HEK293 (cell line): ENCODE data around the gene AGAP1.

Experiments used
- CTCF ChIA-PET: fragments of 350-600 bp; formaldehyde crosslinking; extraction: SDS; loops from one replicate; lab custom pipeline; 2021; ENCODE audit warnings: antibody characterized with exemption; lab: Yijun Ruan, JAX
- POLR2A ChIA-PET: fragments of 300-600 bp; formaldehyde crosslinking; extraction: SDS; loops from one replicate; lab custom pipeline; 2020; ENCODE audit warnings: antibody characterized with exemption, inconsistent platforms; lab: Yijun Ruan, JAX
- H3K27ac ChIP-seq: fragments of 200-500 bp; sonication (Bioruptor generic); 2 replicates; pipeline ENCODE4 v1.5.1; 2014; ENCODE audit warnings: low read depth, low read length, control low read depth, inconsistent platforms; ENCODE audit errors: extremely low read depth
- H3K36me3 ChIP-seq, 2 experiments: fragments of 200-500 bp in 1 of 2; sonication (Bioruptor generic) in 1 of 2; 1 replicate in 1 of 2; 2 replicates in 1 of 2; pipeline ENCODE4 v1.5.1; 2014 to 2017; ENCODE audit warnings: inconsistent platforms in 2 of 2, low read length in 2 of 2; ENCODE audit not compliant: control insufficient read depth in 2 of 2, insufficient read depth in 1 of 2
- H3K4me1 ChIP-seq: fragments of 200-500 bp; sonication (Bioruptor generic); 2 replicates; pipeline ENCODE4 v1.5.1; 2014; ENCODE audit warnings: mild to moderate bottlenecking, low read length, inconsistent platforms; ENCODE audit not compliant: control insufficient read depth, insufficient read depth
- H3K4me3 ChIP-seq: 2 replicates; pipeline ENCODE4 v1.5.1; 2011; ENCODE audit warnings: low read depth, mild to moderate bottlenecking, control low read depth, low read length, moderate library complexity
- H3K9me3 ChIP-seq: fragments of 200-500 bp; sonication (Bioruptor generic); 2 replicates; pipeline ENCODE4 v1.5.1; 2014; ENCODE audit warnings: low read depth, low read length, inconsistent platforms; ENCODE audit not compliant: control insufficient read depth, insufficient read depth
- HIC1 ChIP-seq: fragments of 450-650 bp; formaldehyde crosslinking; IDR thresholded peaks from 2 replicates; pipeline ENCODE4 v1.5.1; 2016; ENCODE audit warnings: missing biosample characterization, missing genetic modification characterization
- IKZF3 ChIP-seq: fragments of 450-650 bp; IDR thresholded peaks from 2 replicates; pipeline ENCODE4 v1.5.0; 2018; ENCODE audit warnings: missing biosample characterization, mild to moderate bottlenecking, missing genetic modification characterization, moderate library complexity
- KLF7 ChIP-seq: fragments of 450-650 bp; formaldehyde crosslinking; IDR thresholded peaks from 2 replicates; pipeline ENCODE4 v1.5.1; 2016; ENCODE audit warnings: missing biosample characterization, missing genetic modification characterization, borderline replicate concordance
- MEIS1 ChIP-seq: sonication (generic); formaldehyde crosslinking; IDR thresholded peaks from 2 replicates; pipeline ENCODE4 v1.8.1; 2022; ENCODE audit warnings: missing genetic modification reagents, mild to moderate bottlenecking, borderline replicate concordance
- SCRT1 ChIP-seq: fragments of 450-650 bp; formaldehyde crosslinking; IDR thresholded peaks from 2 replicates; pipeline ENCODE4 v1.5.1; 2016; ENCODE audit warnings: missing biosample characterization, missing genetic modification characterization, borderline replicate concordance
- ZIC2 ChIP-seq: fragments of 450-650 bp; formaldehyde crosslinking; IDR thresholded peaks from 2 replicates; pipeline ENCODE4 v1.5.1; 2016; ENCODE audit warnings: missing biosample characterization, missing genetic modification characterization
- ZNF10 ChIP-seq: fragments of 450-650 bp; formaldehyde crosslinking; IDR thresholded peaks from 2 replicates; pipeline ENCODE4 v1.5.1; 2017; ENCODE audit warnings: missing biosample characterization, missing genetic modification characterization
- ZNF121 ChIP-seq: fragments of 450-650 bp; formaldehyde crosslinking; IDR thresholded peaks from 2 replicates; pipeline ENCODE4 v1.5.1; 2016; ENCODE audit warnings: missing biosample characterization, missing genetic modification characterization
- ZNF239 ChIP-seq: fragments of 450-650 bp; formaldehyde crosslinking; IDR thresholded peaks from 2 replicates; pipeline ENCODE4 v1.5.1; 2016; ENCODE audit warnings: missing biosample characterization, missing genetic modification characterization
- ZNF266 ChIP-seq: fragments of 450-650 bp; formaldehyde crosslinking; IDR thresholded peaks from 2 replicates; pipeline ENCODE4 v1.5.1; 2016; ENCODE audit warnings: missing biosample characterization, missing genetic modification characterization, low read depth
- ZNF302 ChIP-seq: fragments of 450-650 bp; formaldehyde crosslinking; IDR thresholded peaks from 2 replicates; pipeline ENCODE4 v1.5.1; 2016; ENCODE audit warnings: missing biosample characterization, missing genetic modification characterization, low read depth
- ZNF366 ChIP-seq: fragments of 450-650 bp; formaldehyde crosslinking; conservative IDR thresholded peaks from 2 replicates; pipeline ENCODE4 v1.5.1; 2016; ENCODE audit warnings: missing biosample characterization, missing genetic modification characterization
- ZNF416 ChIP-seq: fragments of 450-650 bp; formaldehyde crosslinking; IDR thresholded peaks from 2 replicates; pipeline ENCODE4 v1.5.1; 2016; ENCODE audit warnings: missing biosample characterization, missing genetic modification characterization
- ZNF488 ChIP-seq: fragments of 450-650 bp; formaldehyde crosslinking; IDR thresholded peaks from 2 replicates; pipeline ENCODE4 v1.5.1; 2016; ENCODE audit warnings: missing biosample characterization, missing genetic modification characterization
- ZNF510 ChIP-seq: fragments of 450-650 bp; formaldehyde crosslinking; IDR thresholded peaks from 2 replicates; pipeline ENCODE4 v1.5.1; 2018; ENCODE audit warnings: mild to moderate bottlenecking, missing genetic modification characterization, missing biosample characterization; ENCODE audit not compliant: insufficient replicate concordance
- ZNF596 ChIP-seq: fragments of 450-650 bp; IDR thresholded peaks from 2 replicates; pipeline ENCODE4 v1.5.0; 2018; ENCODE audit warnings: missing biosample characterization, mild to moderate bottlenecking, missing genetic modification characterization, moderate library complexity
- ZNF600 ChIP-seq: fragments of 450-650 bp; formaldehyde crosslinking; IDR thresholded peaks from 2 replicates; pipeline ENCODE4 v1.5.1; 2016; ENCODE audit warnings: missing biosample characterization, missing genetic modification characterization
- TF ChIP-seq, protein P1 (sequence below): fragments of 450-650 bp; formaldehyde crosslinking; IDR thresholded peaks from 2 replicates; pipeline ENCODE4 v1.5.1; 2016; ENCODE audit warnings: missing biosample characterization, missing genetic modification characterization
- TF ChIP-seq, protein P2 (sequence below): fragments of 450-650 bp; formaldehyde crosslinking; IDR thresholded peaks from 2 replicates; pipeline ENCODE4 v1.5.1; 2016; ENCODE audit warnings: missing biosample characterization, missing genetic modification characterization

The AGAP1 gene

GRCh38 chr2:235976516-235976915, 482.7 kb downstream of the AGAP1 start:
- no peak for TF ChIP-seq ZNF10
- no peak for TF ChIP-seq ZNF302 (tag by site-specific recombination)
- no peak for TF ChIP-seq ZNF121 (tag by site-specific recombination)
- TF ChIP-seq ZNF366 (tag by site-specific recombination) = no peak
- no peak for TF ChIP-seq ZNF510 (tag by site-specific recombination)
- no peak for TF ChIP-seq ZNF266 (tag by site-specific recombination)
- no peak for TF ChIP-seq ZIC2 (tag by site-specific recombination)
- no peak for TF ChIP-seq SCRT1 (tag by site-specific recombination)
- TF ChIP-seq KLF7 (tag by site-specific recombination) = no peak
- TF ChIP-seq, protein P1, sequence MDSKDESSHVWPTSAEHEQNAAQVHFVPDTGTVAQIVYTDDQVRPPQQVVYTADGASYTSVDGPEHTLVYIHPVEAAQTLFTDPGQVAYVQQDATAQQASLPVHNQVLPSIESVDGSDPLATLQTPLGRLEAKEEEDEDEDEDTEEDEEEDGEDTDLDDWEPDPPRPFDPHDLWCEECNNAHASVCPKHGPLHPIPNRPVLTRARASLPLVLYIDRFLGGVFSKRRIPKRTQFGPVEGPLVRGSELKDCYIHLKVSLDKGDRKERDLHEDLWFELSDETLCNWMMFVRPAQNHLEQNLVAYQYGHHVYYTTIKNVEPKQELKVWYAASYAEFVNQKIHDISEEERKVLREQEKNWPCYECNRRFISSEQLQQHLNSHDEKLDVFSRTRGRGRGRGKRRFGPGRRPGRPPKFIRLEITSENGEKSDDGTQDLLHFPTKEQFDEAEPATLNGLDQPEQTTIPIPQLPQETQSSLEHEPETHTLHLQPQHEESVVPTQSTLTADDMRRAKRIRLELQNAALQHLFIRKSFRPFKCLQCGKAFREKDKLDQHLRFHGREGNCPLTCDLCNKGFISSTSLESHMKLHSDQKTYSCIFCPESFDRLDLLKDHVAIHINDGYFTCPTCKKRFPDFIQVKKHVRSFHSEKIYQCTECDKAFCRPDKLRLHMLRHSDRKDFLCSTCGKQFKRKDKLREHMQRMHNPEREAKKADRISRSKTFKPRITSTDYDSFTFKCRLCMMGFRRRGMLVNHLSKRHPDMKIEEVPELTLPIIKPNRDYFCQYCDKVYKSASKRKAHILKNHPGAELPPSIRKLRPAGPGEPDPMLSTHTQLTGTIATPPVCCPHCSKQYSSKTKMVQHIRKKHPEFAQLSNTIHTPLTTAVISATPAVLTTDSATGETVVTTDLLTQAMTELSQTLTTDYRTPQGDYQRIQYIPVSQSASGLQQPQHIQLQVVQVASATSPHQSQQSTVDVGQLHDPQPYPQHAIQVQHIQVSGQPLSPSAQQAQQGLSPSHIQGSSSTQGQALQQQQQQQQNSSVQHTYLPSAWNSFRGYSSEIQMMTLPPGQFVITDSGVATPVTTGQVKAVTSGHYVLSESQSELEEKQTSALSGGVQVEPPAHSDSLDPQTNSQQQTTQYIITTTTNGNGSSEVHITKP (tag by site-specific recombination) = no peak
- TF ChIP-seq ZNF596 (tag by site-specific recombination) = no peak
- TF ChIP-seq MEIS1 (CRISPR knock-in tag) = no peak
- TF ChIP-seq ZNF416 = no peak
- TF ChIP-seq ZNF600 (tag by site-specific recombination) = no peak
- no peak for TF ChIP-seq HIC1 (tag by site-specific recombination)
- TF ChIP-seq IKZF3 (tag by site-specific recombination) = no peak
- no peak for TF ChIP-seq ZNF239 (tag by site-specific recombination)
- TF ChIP-seq, protein P2, sequence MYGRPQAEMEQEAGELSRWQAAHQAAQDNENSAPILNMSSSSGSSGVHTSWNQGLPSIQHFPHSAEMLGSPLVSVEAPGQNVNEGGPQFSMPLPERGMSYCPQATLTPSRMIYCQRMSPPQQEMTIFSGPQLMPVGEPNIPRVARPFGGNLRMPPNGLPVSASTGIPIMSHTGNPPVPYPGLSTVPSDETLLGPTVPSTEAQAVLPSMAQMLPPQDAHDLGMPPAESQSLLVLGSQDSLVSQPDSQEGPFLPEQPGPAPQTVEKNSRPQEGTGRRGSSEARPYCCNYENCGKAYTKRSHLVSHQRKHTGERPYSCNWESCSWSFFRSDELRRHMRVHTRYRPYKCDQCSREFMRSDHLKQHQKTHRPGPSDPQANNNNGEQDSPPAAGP = no peak
- TF ChIP-seq ZNF488 = no peak
- TF ChIP-seq, all 188 proteins: peak for 0
- no peaks in the 10 kb centered on the region for H3K9me3 ChIP-seq
- ChIA-PET CTCF (no interaction called here), POLR2A (interaction anchor here (0.5 kb wide), 1 partner anchor 292 kb away, joined by 4 read pairs; no protein-coding TSS in a partner anchor)
- H3K27ac ChIP-seq = no peak overlapping the region
- H3K4me3 ChIP-seq = no peak overlapping the region
- no peaks in the 10 kb centered on the region for H3K4me1 ChIP-seq
- peaks cover 0 to 22% of the 10 kb centered on the region in 2 experiments; a peak in 2 of 3 replicates for H3K36me3 ChIP-seq
